ENCODE measurements around the gene TMEM242. TPM values are rescaled to one million over a fixed set of nuclear protein-coding genes. Genes with fewer than 3 reads are reported as not detected.

The TMEM242 gene
- total RNA-seq, 6 experiments from 2014 or later = 4.4 to 8.8 (median 7.3) TPM

- TF ChIP-seq POLR2A (IDR thresholded peaks at IDR 0.05) (no peak), CTCF (IDR thresholded peaks at IDR 0.05) (no peak)
- H3K4me3 ChIP-seq = peak overlapping the region; percentile 56 to 58 (median 58)
- ATAC-seq = no peak
- H3K4me1 ChIP-seq = peaks cover 0 to 6% (median 0%) of the 10 kb centered on the region in 4 donors
- no peak for DNase-seq
- intact Hi-C loops (cut with DNase I) = no loop called here
- H3K27ac ChIP-seq = peak overlapping the region; percentile 66 to 83 (median 70)
- H3K27me3 ChIP-seq = no peaks in the 10 kb centered on the region
- H3K9me3 ChIP-seq = no peaks in the 10 kb centered on the region
- WGBS (ENCODE audit: insufficient coverage, low coverage, low lambda C conversion rate, missing lambda C conversion rate) = 25% methylated on average over 10 of the region's 30 CpGs
- H3K36me3 ChIP-seq = no peaks in the 10 kb centered on the region
These were observed 49.4 kb downstream of the TMEM242 start for GRCh38 chr6:157273756-157274470.

- DNase-seq (no peak), ATAC-seq (no peak)
- TF ChIP-seq CTCF (IDR thresholded peaks at IDR 0.05) (no peak), POLR2A (IDR thresholded peaks at IDR 0.05) (no peak)
- H3K4me1 ChIP-seq = peaks cover 0 to 6% (median 0%) of the 10 kb centered on the region in 4 donors
- no peaks in the 10 kb centered on the region for H3K36me3 ChIP-seq
- no peaks in the 10 kb centered on the region for H3K9me3 ChIP-seq
- intact Hi-C loops (cut with DNase I) = no loop called here
- no peak overlapping the region for H3K4me3 ChIP-seq
- H3K27me3 ChIP-seq = no peaks in the 10 kb centered on the region
- WGBS (ENCODE audit: insufficient coverage, low coverage, low lambda C conversion rate, missing lambda C conversion rate) = 51% methylated on average over 5 of the region's 19 CpGs
- no peak overlapping the region for H3K27ac ChIP-seq
These were observed 50.2 kb downstream of the TMEM242 start for GRCh38 chr6:157272866-157273755.

GRCh38 chr6:157272372-157272771 lies 50.9 kb downstream of the TMEM242 start:
- WGBS (ENCODE audit: insufficient coverage, low coverage, low lambda C conversion rate, missing lambda C conversion rate) = 61% methylated on average over 6 of the region's 7 CpGs
- intact Hi-C loops (cut with DNase I) = no loop called here
- no peaks in the 10 kb centered on the region for H3K27me3 ChIP-seq

GRCh38 chr6:157271911-157272310 lies 51.4 kb downstream of the TMEM242 start:
- no peaks in the 10 kb centered on the region for H3K9me3 ChIP-seq
- ATAC-seq (no peak), DNase-seq (peak in 1 of 3 donors; percentile 23)
- WGBS (ENCODE audit: insufficient coverage, low coverage, low lambda C conversion rate, missing lambda C conversion rate) = 64% methylated on average over 2 of the region's 4 CpGs
- H3K4me3 ChIP-seq = no peak overlapping the region
- intact Hi-C loops (cut with DNase I) = no loop called here
- H3K4me1 ChIP-seq = peaks cover 0 to 6% (median 0%) of the 10 kb centered on the region in 4 donors
- no peaks in the 10 kb centered on the region for H3K36me3 ChIP-seq
- H3K27me3 ChIP-seq = no peaks in the 10 kb centered on the region
- H3K27ac ChIP-seq = no peak overlapping the region
- TF ChIP-seq POLR2A (IDR thresholded peaks at IDR 0.05) = no peak
- no peak for TF ChIP-seq CTCF (IDR thresholded peaks at IDR 0.05)

More at GRCh38 chr6:157272372-157272771, 50.9 kb downstream of the TMEM242 start:
- TF ChIP-seq CTCF (IDR thresholded peaks at IDR 0.05) (no peak), POLR2A (IDR thresholded peaks at IDR 0.05) (no peak)
- no peak overlapping the region for H3K4me3 ChIP-seq
- no peak overlapping the region for H3K27ac ChIP-seq
- ATAC-seq (no peak), DNase-seq (no peak)
- no peaks in the 10 kb centered on the region for H3K36me3 ChIP-seq
- H3K9me3 ChIP-seq = no peaks in the 10 kb centered on the region
- H3K4me1 ChIP-seq = peaks cover 0 to 6% (median 0%) of the 10 kb centered on the region in 4 donors

Data from right lobe of liver (tissue), 6 donors.